GM12892 (cell line): ENCODE results near the gene ASAH2B.
"Not testable (repeated sequence)": the region's sequence is repeated elsewhere in the genome, so short reads cannot be mapped to it uniquely, and the experiment has no call there.

Experiments used
- POLR2A ChIP-seq: IDR thresholded peaks from 2 replicates; pipeline ENCODE4 v1.6.1; 2011; ENCODE audit warnings: low read depth, low read length, control low read depth
- TAF1 ChIP-seq: IDR thresholded peaks from 2 replicates; pipeline ENCODE4 v1.6.1; 2011; ENCODE audit warnings: low read depth, mild to moderate bottlenecking, control low read depth, low read length, borderline replicate concordance

- TF ChIP-seq POLR2A, TAF1: not testable (repeated sequence)
Observed at GRCh38 chr10:50772042-50772441, 32.3 kb downstream of the ASAH2B start.
